Panc1 (cell line): ENCODE data around the gene DENND6B. TPM values are rescaled to one million over a fixed set of nuclear protein-coding genes. Genes with fewer than 3 reads are reported as not detected.

ENCODE experiments used
- ATAC-seq: fragments of 200-7000 bp; cut with Tn5 transposase; 2 replicates; pipeline ENCODE4 v1.9.1; 2020; ENCODE audit warnings: mild to moderate bottlenecking, moderate library complexity
- BruUV-seq: library from RNA; stranded (reverse); fragments of 400-500 nt; replicated peaks from 2 replicates; lab custom pipeline; 2021; lab: Mats Ljungman, UMichigan
- CTCF ChIA-PET: fragments of 300-600 bp; sonication (Branson Sonifier 250); formaldehyde crosslinking; loops from one replicate; lab custom pipeline; 2022; ENCODE audit warnings: antibody characterized with exemption; lab: Charles Lee
- POLR2A ChIA-PET: fragments of 300-600 bp; sonication (Branson Sonifier 250); formaldehyde crosslinking; loops from one replicate; lab custom pipeline; 2022; ENCODE audit warnings: antibody characterized with exemption; lab: Charles Lee
- DNase-seq: peaks from one replicate; pipeline ENCODE4 v3.0.0-alpha.2; 2010; ENCODE audit warnings: low read depth, low spot score
- H3K27ac ChIP-seq: 2 replicates; pipeline ENCODE4 v1.5.1; 2011; ENCODE audit warnings: mild to moderate bottlenecking, low read length, inconsistent platforms
- H3K27me3 ChIP-seq: fragments of 200-500 bp; sonication (Bioruptor generic); 2 replicates; pipeline ENCODE4 v1.6.0; 2014; ENCODE audit warnings: low read length, inconsistent platforms; ENCODE audit not compliant: control insufficient read depth, insufficient read depth
- H3K36me3 ChIP-seq: fragments of 200-500 bp; sonication (Bioruptor generic); 2 replicates; pipeline ENCODE4 v1.5.1; 2014; ENCODE audit warnings: inconsistent platforms, mild to moderate bottlenecking, low read length, moderate library complexity; ENCODE audit not compliant: control insufficient read depth, insufficient read depth
- H3K4me1 ChIP-seq: 2 replicates; pipeline ENCODE4 v1.5.1; 2011; ENCODE audit warnings: inconsistent platforms, mild to moderate bottlenecking, low read length, moderate library complexity; ENCODE audit not compliant: control insufficient read depth, insufficient read depth
- H3K4me3 ChIP-seq, 2 experiments: 2 replicates each; pipeline ENCODE4 v1.5.1; 2011 to 2012; ENCODE audit warnings: low read depth in 2 of 2, low read length in 2 of 2, mild to moderate bottlenecking in 2 of 2, inconsistent platforms in 1 of 2, moderate library complexity in 1 of 2
- H3K9me3 ChIP-seq: fragments of 200-500 bp; sonication (Bioruptor generic); 2 replicates; pipeline ENCODE4 v1.5.1; 2014; ENCODE audit warnings: low read depth, mild to moderate bottlenecking, inconsistent platforms, low read length, moderate library complexity; ENCODE audit not compliant: control insufficient read depth, insufficient read depth
- POLR2AphosphoS5 ChIP-seq: IDR thresholded peaks from 2 replicates; pipeline ENCODE4 v1.6.1; 2012; ENCODE audit warnings: mild to moderate bottlenecking, low read depth, low read length, moderate library complexity
- SIN3A ChIP-seq: IDR thresholded peaks from 2 replicates; pipeline ENCODE4 v1.6.1; 2012; ENCODE audit warnings: low read depth, mild to moderate bottlenecking, low read length, moderate library complexity, borderline replicate concordance; ENCODE audit not compliant: insufficient read depth
- TCF7L2 ChIP-seq: IDR thresholded peaks from 2 replicates; pipeline ENCODE4 v1.6.1; 2011; ENCODE audit warnings: mild to moderate bottlenecking, low read depth, low read length, inconsistent platforms
- in situ Hi-C: cut with HindIII; loops from 2 replicates; pipeline ENCODE4 v1.10.0; 2016; ENCODE audit warnings: low sequenced_read_pairs, low pct_unique_long_range_greater_than_20kb
- intact Hi-C: fragments of 100-400 bp; cut with micrococcal nuclease; formaldehyde crosslinking; loops from one replicate; pipeline ENCODE4 v1.10.0; 2022; ENCODE audit not compliant: unreplicated experiment
- total RNA-seq: library from RNA; stranded (reverse); gene quantifications from one replicate; pipeline ENCODE4 v1.2.1, GENCODE V29; 2021; ENCODE audit not compliant: unreplicated experiment
- TF ChIP-seq, protein P1 (sequence below), 2 experiments: IDR thresholded peaks; 2 replicates each; pipeline ENCODE4 v1.6.1; 2011 to 2012; ENCODE audit warnings: low read depth in 2 of 2, control low read depth in 1 of 2, low read length in 1 of 2, mild to moderate bottlenecking in 1 of 2, moderate library complexity in 1 of 2; ENCODE audit not compliant: insufficient read depth in 1 of 2
- TF ChIP-seq, protein P2 (sequence below): fragments of 450-650 bp; IDR thresholded peaks from 2 replicates; pipeline ENCODE4 v1.5.1; 2017; ENCODE audit warnings: mild to moderate bottlenecking

The DENND6B gene
- total RNA-seq, 1 experiment from 2014 or later: 5.8 TPM

DNA sequence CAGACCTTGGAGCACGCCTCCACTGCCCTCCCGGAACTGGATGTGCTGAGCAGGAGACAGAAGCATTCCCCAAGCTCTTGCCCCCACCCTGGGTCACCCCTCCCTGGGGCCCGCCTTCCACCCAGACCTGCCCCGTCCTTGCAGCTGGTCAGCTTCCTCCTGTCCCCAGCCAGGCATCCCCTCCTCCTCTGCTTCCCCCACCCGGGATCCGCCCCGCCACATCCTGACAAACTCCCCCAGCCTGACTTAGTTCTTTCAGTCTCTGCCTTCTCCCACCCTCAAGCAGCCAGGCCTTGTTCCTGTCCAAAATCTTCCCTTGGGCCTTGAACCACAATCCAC, 18.2 kb downstream of the DENND6B start:
- peak; percentile 22 for ATAC-seq

DNA sequence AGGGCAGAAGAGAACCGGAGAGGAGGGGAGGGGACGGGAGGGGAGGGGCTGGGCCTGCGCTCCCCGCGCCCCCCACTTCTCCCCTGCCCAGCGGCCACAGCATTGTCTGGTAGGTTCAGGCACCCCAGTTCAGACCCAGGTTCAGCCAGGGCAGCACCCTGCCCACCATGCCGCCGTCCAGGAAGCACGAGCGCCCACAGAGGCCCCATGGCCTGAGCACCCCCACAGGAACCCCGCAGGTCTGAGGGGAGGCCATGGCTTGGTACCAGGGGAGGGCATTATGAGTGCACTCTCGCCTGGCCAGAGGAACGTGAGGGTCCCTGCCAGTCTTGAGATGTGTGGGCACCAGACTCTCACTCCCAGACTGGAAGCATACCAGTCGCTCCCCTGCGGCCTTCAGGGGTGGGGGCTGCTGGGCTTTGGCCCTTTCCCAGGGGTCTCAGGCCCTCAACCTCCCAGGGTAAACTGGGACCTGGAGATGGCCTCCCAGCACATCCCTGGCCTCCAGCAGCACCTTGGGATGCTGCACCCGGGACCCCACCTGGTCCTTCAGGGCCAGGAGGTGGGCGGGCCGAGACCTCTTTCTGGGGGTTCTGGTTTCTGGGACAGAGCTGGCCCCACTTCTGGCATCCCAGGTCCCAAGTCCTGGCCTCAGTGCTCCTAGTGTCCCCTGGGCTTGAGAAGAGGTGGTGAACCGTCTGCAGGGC, 18.8 kb downstream of the DENND6B start:
- BruUV-seq: no TSS peak
- TF ChIP-seq, protein P1, sequence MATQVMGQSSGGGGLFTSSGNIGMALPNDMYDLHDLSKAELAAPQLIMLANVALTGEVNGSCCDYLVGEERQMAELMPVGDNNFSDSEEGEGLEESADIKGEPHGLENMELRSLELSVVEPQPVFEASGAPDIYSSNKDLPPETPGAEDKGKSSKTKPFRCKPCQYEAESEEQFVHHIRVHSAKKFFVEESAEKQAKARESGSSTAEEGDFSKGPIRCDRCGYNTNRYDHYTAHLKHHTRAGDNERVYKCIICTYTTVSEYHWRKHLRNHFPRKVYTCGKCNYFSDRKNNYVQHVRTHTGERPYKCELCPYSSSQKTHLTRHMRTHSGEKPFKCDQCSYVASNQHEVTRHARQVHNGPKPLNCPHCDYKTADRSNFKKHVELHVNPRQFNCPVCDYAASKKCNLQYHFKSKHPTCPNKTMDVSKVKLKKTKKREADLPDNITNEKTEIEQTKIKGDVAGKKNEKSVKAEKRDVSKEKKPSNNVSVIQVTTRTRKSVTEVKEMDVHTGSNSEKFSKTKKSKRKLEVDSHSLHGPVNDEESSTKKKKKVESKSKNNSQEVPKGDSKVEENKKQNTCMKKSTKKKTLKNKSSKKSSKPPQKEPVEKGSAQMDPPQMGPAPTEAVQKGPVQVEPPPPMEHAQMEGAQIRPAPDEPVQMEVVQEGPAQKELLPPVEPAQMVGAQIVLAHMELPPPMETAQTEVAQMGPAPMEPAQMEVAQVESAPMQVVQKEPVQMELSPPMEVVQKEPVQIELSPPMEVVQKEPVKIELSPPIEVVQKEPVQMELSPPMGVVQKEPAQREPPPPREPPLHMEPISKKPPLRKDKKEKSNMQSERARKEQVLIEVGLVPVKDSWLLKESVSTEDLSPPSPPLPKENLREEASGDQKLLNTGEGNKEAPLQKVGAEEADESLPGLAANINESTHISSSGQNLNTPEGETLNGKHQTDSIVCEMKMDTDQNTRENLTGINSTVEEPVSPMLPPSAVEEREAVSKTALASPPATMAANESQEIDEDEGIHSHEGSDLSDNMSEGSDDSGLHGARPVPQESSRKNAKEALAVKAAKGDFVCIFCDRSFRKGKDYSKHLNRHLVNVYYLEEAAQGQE (IDR thresholded peaks at IDR 0.05; ENCODE audit: insufficient read depth in 1 of 2, low read depth in 2 of 2, low read length in 1 of 2): no peak
- TF ChIP-seq, protein P2, sequence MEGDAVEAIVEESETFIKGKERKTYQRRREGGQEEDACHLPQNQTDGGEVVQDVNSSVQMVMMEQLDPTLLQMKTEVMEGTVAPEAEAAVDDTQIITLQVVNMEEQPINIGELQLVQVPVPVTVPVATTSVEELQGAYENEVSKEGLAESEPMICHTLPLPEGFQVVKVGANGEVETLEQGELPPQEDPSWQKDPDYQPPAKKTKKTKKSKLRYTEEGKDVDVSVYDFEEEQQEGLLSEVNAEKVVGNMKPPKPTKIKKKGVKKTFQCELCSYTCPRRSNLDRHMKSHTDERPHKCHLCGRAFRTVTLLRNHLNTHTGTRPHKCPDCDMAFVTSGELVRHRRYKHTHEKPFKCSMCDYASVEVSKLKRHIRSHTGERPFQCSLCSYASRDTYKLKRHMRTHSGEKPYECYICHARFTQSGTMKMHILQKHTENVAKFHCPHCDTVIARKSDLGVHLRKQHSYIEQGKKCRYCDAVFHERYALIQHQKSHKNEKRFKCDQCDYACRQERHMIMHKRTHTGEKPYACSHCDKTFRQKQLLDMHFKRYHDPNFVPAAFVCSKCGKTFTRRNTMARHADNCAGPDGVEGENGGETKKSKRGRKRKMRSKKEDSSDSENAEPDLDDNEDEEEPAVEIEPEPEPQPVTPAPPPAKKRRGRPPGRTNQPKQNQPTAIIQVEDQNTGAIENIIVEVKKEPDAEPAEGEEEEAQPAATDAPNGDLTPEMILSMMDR: no peak
- no peak for TF ChIP-seq POLR2AphosphoS5
- no peak for TF ChIP-seq TCF7L2
- TF ChIP-seq SIN3A: no peak
- in situ Hi-C loops: no loop called here
- DNase-seq (no peak), ATAC-seq (no peak)
- Histone ChIP-seq H3K4me1 (peaks cover 44% of the 10 kb centered on the region), H3K4me3 (no peak overlapping the region), H3K9me3 (no peaks in the 10 kb centered on the region), H3K27me3 (no peaks in the 10 kb centered on the region), H3K27ac (peak overlapping the region; percentile 81), H3K36me3 (no peaks in the 10 kb centered on the region; the same call in 1 of the 2 replicates)
- ChIA-PET POLR2A (no interaction called here), CTCF (no interaction called here)
- intact Hi-C loops: no loop called here

More for the DNA sequence above, 18.2 kb downstream of the DENND6B start:
- H3K27ac ChIP-seq: peak overlapping the region; percentile 81
- no peak for DNase-seq
- no peak overlapping the region for H3K4me3 ChIP-seq
- BruUV-seq: no TSS peak
- H3K36me3 ChIP-seq: no peaks in the 10 kb centered on the region; the same call in 1 of the 2 replicates
- no peaks in the 10 kb centered on the region for H3K9me3 ChIP-seq
- peak; percentile 46; the same call in 1 of the 2 replicates for TF ChIP-seq POLR2AphosphoS5
- TF ChIP-seq, protein P1 (IDR thresholded peaks at IDR 0.05; ENCODE audit: insufficient read depth in 1 of 2, low read depth in 2 of 2, low read length in 1 of 2): no peak
- no peaks in the 10 kb centered on the region for H3K27me3 ChIP-seq
- in situ Hi-C loops: no loop called here
- H3K4me1 ChIP-seq: peaks cover 39% of the 10 kb centered on the region
- CTCF ChIA-PET: no interaction called here
- POLR2A ChIA-PET: no interaction called here
- intact Hi-C loops: no loop called here
